Upper lobe of left lung (tissue), 6 donors: ENCODE results near the gene KIF2A. TPM values are rescaled to one million over a fixed set of nuclear protein-coding genes. Genes with fewer than 3 reads are reported as not detected.
"Not testable (repeated sequence)": the region's sequence is repeated elsewhere in the genome, so short reads cannot be mapped to it uniquely, and the experiment has no call there.

Experiments used
- ATAC-seq, 2 donors: fragments of 200-7000 bp; cut with Tn5 transposase; one replicate each; pipeline ENCODE4 v1.9.1; 2022; ENCODE audit warnings: mild to moderate bottlenecking in 2 of 2, moderate library complexity in 2 of 2; ENCODE audit not compliant: low FRiP score in 2 of 2
- DNase-seq, 2 donors: peaks; one replicate each; pipeline ENCODE4 v3.0.0-alpha.2; 2019 to 2020
- H3K27ac ChIP-seq, 4 donors: fragments of 200-600 bp; sonication (generic); one replicate each; pipeline ENCODE4 v1.5.1; 2016 to 2019
- H3K27me3 ChIP-seq, 4 donors: fragments of 200-600 bp; sonication (generic); one replicate each; pipeline ENCODE4 v1.5.1; 2017 to 2019
- H3K36me3 ChIP-seq, 4 donors: fragments of 200-600 bp; sonication (generic); one replicate each; pipeline ENCODE4 v1.5.1; 2016 to 2019
- H3K4me1 ChIP-seq, 4 donors: fragments of 200-600 bp; sonication (generic); one replicate each; pipeline ENCODE4 v1.5.1; 2018 to 2019
- H3K4me3 ChIP-seq, 4 donors: fragments of 200-600 bp; sonication (generic); one replicate each; pipeline ENCODE4 v1.5.1; 2017 to 2019; ENCODE audit warnings: mild to moderate bottlenecking in 2 of 4, moderate library complexity in 1 of 4
- H3K9me3 ChIP-seq, 4 donors: fragments of 200-600 bp; sonication (generic); one replicate each; pipeline ENCODE4 v1.5.1; 2018 to 2019
- EP300 ChIP-seq, 4 donors: sonication (generic); formaldehyde crosslinking; IDR thresholded peaks; one replicate each; pipeline ENCODE4 v1.5.1; 2017; ENCODE audit warnings: antibody characterized with exemption in 4 of 4, control low read depth in 2 of 4
- POLR2A ChIP-seq, 4 donors: fragments of 450-650 bp; IDR thresholded peaks; one replicate each; pipeline ENCODE4 v1.5.1; 2016 to 2017; ENCODE audit warnings: antibody characterized with exemption in 4 of 4, mild to moderate bottlenecking in 2 of 4
- POLR2AphosphoS5 ChIP-seq, 2 donors: sonication (generic); formaldehyde crosslinking; IDR thresholded peaks; one replicate each; pipeline ENCODE4 v1.5.1; 2017; ENCODE audit warnings: antibody characterized with exemption in 2 of 2
- WGBS, 2 donors: methylation state at CpG; one replicate each; pipeline ENCODE4 v1.1.5; 2017 to 2018; 5-methylcytosine and 5-hydroxymethylcytosine counted together
- total RNA-seq, 6 donors: library from RNA; depleted of rRNA in 4 of 6; stranded (reverse); fragments of >200 nt in 4 of 6; gene quantifications; one replicate each; pipeline versions ENCODE4 v1.1.0 to v1.2.1, GENCODE V29; 2016 to 2021
- TF ChIP-seq, protein P1 (sequence below), 6 experiments: fragments of 450-650 bp in 4 of 6; fragments of 200-600 bp in 2 of 6; sonication (generic) in 2 of 6; IDR thresholded peaks; one replicate each; pipeline ENCODE4 v1.5.1; 2016 to 2019; ENCODE audit warnings: antibody characterized with exemption in 6 of 6
- donor health status: DM: no; HTN: no; CAD: no; lungs with moderate emphysema.
- donor health status: DM: no; HTN: yes; CAD: no; lungs with severe emphysema.

The KIF2A gene
- total RNA-seq, 6 donors from 2014 or later, result 16.8 to 61.2 (median 23.7) TPM

DNA sequence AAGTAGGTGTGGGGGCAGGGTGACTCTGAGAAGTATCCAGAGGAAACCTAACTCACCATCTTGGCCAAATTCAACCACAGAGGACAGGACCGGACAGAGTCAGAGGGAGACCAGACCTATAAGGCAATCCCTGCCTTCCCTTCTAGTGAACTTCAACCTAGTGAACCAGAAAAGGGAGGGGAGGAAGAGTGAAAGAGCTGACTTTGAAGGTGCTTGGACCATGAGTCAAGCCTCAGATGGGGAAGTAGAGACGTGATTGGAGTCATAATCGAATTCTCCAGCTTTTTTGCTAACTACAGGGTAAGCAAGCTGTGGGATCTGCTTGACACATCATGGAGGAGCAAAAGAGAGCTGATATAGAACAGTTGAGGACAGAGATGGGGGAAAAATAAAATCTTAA is 18.8 kb upstream of the KIF2A start:
- Histone ChIP-seq H3K27ac (no peak overlapping the region), H3K4me3 (no peak overlapping the region), H3K36me3 (no peaks in the 10 kb centered on the region), H3K9me3 (no peaks in the 10 kb centered on the region), H3K27me3 (no peaks in the 10 kb centered on the region), H3K4me1 (no peaks in the 10 kb centered on the region)
- no peak for DNase-seq
- TF ChIP-seq, protein P1, sequence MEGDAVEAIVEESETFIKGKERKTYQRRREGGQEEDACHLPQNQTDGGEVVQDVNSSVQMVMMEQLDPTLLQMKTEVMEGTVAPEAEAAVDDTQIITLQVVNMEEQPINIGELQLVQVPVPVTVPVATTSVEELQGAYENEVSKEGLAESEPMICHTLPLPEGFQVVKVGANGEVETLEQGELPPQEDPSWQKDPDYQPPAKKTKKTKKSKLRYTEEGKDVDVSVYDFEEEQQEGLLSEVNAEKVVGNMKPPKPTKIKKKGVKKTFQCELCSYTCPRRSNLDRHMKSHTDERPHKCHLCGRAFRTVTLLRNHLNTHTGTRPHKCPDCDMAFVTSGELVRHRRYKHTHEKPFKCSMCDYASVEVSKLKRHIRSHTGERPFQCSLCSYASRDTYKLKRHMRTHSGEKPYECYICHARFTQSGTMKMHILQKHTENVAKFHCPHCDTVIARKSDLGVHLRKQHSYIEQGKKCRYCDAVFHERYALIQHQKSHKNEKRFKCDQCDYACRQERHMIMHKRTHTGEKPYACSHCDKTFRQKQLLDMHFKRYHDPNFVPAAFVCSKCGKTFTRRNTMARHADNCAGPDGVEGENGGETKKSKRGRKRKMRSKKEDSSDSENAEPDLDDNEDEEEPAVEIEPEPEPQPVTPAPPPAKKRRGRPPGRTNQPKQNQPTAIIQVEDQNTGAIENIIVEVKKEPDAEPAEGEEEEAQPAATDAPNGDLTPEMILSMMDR (IDR thresholded peaks at IDR 0.05), result no peak
- TF ChIP-seq POLR2AphosphoS5 (IDR thresholded peaks at IDR 0.05) (no peak), POLR2A (IDR thresholded peaks at IDR 0.05) (no peak), EP300 (IDR thresholded peaks at IDR 0.05) (no peak)
- 68 to 78% methylated on average over 3 of the region's 3 CpGs for WGBS, 2 donors
- no peak for ATAC-seq

DNA sequence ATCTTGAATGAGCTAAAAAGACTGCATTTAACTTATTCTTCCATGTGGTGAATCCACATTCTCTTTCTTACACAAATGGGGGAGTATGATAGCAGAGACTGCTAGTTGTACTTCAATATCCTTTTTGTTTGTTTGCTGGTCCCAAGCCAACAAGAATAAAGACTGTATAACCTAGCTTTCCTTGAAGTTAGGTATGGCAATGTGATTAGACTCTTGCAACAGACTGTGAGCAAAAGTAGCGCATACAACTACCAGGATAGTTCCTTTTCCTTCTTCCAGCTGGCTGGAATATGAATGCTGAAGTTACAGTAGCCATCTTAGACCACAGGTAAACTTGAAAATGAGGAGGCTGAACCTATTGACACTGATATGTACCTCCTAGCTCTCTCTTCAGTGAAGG is 17.9 kb upstream of the KIF2A start:
- Histone ChIP-seq H3K9me3 (no peaks in the 10 kb centered on the region), H3K36me3 (no peaks in the 10 kb centered on the region), H3K27ac (no peak overlapping the region), H3K4me3 (no peak overlapping the region), H3K4me1 (no peaks in the 10 kb centered on the region), H3K27me3 (no peaks in the 10 kb centered on the region)
- TF ChIP-seq POLR2AphosphoS5 (IDR thresholded peaks at IDR 0.05), result no peak
- TF ChIP-seq EP300 (IDR thresholded peaks at IDR 0.05), result no peak
- TF ChIP-seq, protein P1 (IDR thresholded peaks at IDR 0.05), result no peak
- no peak for TF ChIP-seq POLR2A (IDR thresholded peaks at IDR 0.05)
- WGBS, 2 donors, result 100% methylated on average over 1 of the region's 1 CpG
- ATAC-seq (no peak), DNase-seq (no peak)

DNA sequence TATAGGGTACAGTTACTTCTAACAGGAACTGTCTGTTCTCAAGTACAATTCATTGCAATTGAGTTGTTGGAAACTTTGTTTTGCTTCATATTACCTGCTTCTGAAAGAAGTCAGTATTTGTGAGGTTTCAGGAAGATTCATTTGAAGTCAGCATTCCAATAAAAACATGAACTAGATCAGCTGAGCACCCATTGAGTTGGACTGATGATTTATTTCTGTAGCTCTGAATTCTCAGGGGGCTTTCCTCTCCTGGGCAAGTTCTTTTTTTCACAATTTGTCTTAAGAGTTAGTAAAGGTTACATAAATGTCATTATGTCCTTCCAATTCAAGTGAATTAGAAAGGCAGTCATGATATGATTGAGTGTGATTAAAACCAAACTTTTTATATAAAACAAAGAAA is 16.2 kb upstream of the KIF2A start:
- H3K36me3 ChIP-seq, result no peaks in the 10 kb centered on the region
- no peak overlapping the region for H3K4me3 ChIP-seq
- H3K27ac ChIP-seq, result no peak overlapping the region
- DNase-seq, result no peak
- no peaks in the 10 kb centered on the region for H3K9me3 ChIP-seq
- ATAC-seq, result no peak
- no peaks in the 10 kb centered on the region for H3K4me1 ChIP-seq
- H3K27me3 ChIP-seq, result no peaks in the 10 kb centered on the region
- TF ChIP-seq EP300 (IDR thresholded peaks at IDR 0.05) (no peak), POLR2AphosphoS5 (IDR thresholded peaks at IDR 0.05) (no peak), POLR2A (IDR thresholded peaks at IDR 0.05) (no peak)
- TF ChIP-seq, protein P1 (IDR thresholded peaks at IDR 0.05), result no peak

DNA sequence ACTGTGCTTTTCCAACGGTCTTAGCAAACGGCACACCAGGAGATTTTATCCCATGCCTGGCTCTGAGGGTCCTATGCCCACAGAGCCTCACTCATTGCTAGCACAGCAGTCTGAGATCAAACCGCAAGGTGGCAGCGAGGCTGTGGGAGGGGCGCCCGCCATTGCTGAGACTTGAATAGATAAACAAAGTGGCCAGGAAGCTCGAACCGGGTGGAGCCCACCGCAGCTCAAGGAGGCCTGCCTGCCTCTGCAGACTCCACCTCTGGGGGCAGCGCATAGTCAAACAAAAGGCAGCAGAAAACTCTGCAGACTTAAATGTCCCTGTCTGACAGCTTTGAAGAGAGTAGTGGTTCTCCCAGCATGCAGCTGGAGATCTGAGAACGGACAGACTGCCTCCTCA is 14.2 kb upstream of the KIF2A start:
- H3K4me1 ChIP-seq, H3K36me3 ChIP-seq, H3K4me3 ChIP-seq, H3K9me3 ChIP-seq, H3K27ac ChIP-seq, ATAC-seq, H3K27me3 ChIP-seq: not testable (repeated sequence)
- WGBS, 2 donors, result 63 to 69% methylated on average over 8 to 11 of the region's 11 CpGs
- peak; percentile 27 to 82 for DNase-seq

DNA sequence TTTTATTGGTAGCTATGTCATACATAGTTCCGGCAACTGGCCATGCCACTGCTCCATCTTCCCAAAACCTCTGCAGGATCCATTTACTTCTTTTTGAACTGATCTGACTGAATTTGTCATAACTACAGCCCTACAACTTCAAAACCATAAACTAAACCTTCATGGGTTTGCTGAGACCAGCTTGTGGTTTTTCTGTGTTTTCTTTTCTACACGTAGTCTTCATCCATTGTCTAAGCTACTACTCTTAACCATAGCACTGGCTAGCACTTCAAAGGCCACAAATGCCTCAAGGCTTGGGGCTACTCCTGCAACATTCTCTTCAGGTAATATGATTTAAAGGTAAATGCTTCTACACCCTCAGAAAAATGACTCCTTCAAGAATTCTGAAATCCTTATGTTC is 9.0 kb upstream of the KIF2A start:
- H3K27me3 ChIP-seq, result no peaks in the 10 kb centered on the region
- TF ChIP-seq POLR2AphosphoS5 (IDR thresholded peaks at IDR 0.05) (no peak), POLR2A (IDR thresholded peaks at IDR 0.05) (no peak), EP300 (IDR thresholded peaks at IDR 0.05) (no peak)
- TF ChIP-seq, protein P1 (IDR thresholded peaks at IDR 0.05), result no peak
- DNase-seq (no peak), ATAC-seq (no peak)
- no peak overlapping the region for H3K4me3 ChIP-seq
- WGBS, 2 donors, result 68 to 79% methylated on average over 2 of the region's 2 CpGs
- H3K4me1 ChIP-seq, result no peaks in the 10 kb centered on the region
- no peaks in the 10 kb centered on the region for H3K36me3 ChIP-seq
- no peak overlapping the region for H3K27ac ChIP-seq
- H3K9me3 ChIP-seq, result no peaks in the 10 kb centered on the region
